T-helper 9 cell (primary cell): ENCODE measurements around the gene ANKRD33.

Experiments used
- DNase-seq: peaks from one replicate; pipeline ENCODE4 v3.0.0-alpha.2; 2020

ANKRD33 gene

GRCh38 chr12:51921017-51921725, 33.3 kb downstream of the ANKRD33 start:
- DNase-seq: no peak

GRCh38 chr12:51922146-51922545, 34.2 kb downstream of the ANKRD33 start:
- no peak for DNase-seq

DNA sequence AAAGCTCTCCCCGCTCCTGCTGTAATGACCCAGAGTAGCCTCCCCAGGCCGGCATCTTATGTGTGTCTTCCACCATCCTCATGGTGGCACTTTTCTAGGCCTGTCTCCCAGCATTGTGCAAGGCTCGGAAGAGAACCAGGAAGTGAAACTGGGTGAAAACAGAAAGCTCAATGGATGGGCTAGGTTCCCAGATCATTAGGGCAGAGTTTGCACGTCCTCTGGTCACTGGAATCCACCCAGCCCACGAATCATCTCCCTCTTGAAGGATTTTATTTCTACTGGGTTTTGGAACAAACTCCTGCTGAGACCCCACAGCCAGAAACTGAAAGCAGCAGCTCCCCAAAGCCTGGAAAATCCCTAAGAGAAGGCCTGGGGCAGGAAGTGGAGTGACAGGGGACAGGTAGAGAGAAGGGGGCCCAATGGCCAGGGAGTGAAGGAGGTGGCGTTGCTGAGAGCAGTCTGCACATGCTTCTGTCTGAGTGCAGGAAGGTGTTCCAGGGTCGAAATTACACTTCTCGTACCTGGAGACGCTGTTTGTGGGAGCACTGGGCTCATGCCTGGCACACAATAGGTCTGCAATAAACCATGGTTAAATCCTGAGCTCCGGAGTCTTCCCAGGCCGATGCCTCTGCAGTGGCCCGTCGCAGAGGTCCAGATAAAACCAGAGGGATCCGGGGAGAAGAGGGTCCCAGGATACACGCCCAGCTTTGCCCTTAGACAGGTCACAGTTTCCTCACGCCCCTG, 35.0 kb downstream of the ANKRD33 start:
- no peak for DNase-seq

GRCh38 chr12:51923506-51924365, 35.8 kb downstream of the ANKRD33 start:
- peak; percentile 51 for DNase-seq

DNA sequence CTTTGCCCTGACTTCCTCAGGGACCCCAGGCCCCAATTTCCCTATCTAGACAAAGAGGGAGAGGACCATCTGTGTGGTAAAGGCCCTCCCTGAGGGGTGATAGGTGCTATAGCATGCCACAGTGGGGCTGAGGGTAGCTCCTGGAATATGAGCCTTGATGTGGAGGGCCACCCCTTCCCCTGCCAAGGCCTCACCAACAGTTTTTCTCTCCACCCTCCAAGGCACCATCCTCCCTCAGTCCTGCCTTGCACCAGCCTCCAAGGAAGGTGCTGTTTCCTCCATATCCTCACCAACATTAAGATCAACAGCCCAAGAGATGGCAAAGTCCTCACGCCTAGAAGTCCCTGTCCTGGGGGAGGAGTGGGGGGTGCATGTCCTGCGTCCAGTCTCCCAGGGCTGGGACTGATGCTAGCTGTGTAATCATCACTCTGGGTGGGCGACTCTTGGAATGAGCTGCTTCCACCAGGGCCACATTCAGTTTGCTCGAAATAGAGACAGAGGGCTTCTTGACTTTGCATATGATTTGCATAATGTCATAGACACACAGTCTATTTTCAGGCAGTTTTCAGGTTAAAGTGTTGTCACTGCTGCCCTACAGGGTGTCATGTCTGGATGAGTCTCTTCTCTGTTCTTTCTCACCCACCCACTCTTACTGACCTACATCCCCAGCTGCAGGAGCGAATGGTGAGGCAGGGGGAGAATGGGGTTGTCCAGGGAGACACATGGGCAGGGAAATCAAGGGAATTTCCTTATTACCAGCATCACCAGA, 36.8 kb downstream of the ANKRD33 start:
- DNase-seq: no peak

DNA sequence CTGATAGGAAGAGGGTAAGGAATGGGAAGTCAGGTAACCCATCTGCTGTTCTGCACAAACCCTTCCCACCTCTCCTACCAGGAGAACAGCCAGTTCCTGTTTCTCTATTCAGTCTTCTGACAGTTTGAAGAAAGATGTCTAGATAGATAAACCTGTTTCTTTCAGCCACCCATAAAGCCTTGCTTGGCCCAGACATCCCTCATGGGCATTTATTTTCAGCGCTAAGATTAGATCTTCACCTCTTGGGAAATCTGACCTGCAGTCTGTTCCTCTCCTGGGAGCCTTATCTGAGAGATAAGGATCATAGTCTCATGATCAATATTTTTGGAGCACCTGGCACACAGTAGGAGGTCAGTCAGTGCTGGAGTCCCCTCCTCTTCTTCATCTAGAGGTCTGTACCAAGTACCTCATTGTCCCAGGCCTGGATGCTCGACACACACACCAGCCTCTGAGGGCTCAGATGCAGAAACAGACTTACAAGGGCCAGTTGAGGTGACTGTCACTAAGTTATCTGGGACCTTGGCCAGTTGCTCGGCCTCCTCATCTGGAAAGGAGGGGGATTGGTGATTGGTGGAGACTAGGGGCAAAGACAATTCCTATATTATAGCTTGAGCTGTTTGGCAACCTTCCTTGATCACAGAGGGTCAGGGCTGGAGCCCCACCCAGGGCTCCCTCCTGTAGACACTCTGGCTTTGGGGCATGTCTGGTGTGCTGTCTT, 37.6 kb downstream of the ANKRD33 start:
- no peak for DNase-seq

DNA sequence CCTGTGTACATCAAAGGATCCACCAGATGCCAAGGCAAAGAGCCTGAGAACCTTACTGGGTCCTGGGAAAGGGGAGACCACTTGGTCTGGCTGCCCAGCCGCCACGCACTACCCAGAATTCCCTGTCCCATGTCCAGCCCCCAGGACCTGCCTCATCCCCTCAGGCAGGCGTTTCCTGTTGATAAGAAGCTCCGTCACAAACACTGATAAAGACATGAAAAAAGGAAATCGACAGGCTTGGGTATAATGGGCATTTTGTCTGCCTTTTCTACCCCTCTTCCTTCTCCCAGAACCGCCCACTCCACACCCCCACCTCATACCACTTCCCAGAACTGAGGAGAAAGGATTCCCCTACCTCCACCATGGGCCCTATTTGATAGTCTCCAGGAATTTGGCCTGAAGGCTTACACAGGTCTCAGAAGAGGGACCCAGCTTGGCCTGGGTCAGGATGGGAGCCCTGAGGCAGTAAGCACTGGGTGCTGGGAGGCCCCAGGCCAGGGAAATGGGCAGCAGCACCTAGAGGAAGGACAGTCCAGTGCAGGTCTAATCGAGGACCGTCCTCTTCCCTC, 38.2 kb downstream of the ANKRD33 start:
- no peak for DNase-seq

DNA sequence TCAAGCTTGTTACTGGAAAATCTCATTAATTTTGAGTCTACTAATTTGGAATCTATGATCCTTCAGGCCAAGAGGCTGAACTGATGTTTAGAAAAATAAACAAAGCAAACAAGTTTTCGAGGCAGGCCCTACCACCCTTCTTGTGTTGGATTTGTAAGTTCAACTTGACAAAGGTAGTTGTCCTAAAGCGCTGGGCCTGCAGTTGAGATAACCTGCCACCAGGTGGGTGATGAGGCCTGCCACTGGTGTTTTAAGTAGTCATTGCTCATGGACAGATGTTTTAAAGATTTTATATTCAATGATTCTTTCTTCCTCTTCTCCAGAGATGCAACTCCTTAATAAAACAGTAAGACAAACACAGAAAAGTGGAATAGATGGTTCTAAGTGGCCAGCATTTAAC, 38.8 kb downstream of the ANKRD33 start:
- DNase-seq: peak; percentile 29

DNA sequence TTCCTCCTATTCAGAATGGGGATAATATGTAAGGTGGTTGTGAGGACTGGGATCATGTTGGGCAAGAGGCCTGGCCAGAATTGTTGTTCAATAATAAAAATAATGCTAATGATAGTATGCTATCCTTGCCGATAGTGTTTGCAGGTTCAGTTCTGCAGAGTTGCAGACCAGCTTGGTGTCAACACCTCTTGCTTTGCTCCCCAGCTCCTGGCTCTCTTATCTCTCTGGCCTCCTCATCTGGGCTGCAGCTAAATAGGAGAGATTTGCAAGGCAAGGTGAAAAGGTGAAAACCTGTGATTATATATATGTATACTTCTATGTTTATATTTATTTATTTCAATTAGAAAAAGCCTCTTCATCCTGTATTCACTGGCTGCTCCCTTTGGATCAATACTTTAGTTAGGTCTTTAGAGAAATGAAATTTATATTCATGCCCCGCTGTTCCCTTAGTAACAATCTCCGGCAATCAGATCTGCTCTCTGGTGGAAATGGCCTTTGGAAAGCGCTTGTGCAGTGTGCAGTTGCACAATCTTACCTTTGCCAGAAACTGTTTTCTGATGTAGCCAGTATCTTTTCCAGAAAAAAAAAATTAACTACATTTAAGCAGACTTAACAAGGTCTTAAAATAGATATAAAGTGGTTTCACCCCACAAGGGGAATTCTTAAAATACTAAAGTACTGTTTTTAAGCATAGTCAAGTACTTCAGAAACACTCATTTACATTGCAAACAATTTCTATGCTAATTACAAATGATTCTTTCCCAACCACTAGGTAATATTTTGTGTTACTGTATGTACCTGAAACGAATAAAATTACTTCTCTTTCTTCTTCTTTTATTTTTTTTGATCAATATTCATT, 44.5 kb downstream of the ANKRD33 start:
- DNase-seq: no peak

- DNase-seq: no peak
Measured at GRCh38 chr12:51934080-51934479, 46.2 kb downstream of the ANKRD33 start.

GRCh38 chr12:51937926-51938325, 50.0 kb downstream of the ANKRD33 start:
- no peak for DNase-seq

DNA sequence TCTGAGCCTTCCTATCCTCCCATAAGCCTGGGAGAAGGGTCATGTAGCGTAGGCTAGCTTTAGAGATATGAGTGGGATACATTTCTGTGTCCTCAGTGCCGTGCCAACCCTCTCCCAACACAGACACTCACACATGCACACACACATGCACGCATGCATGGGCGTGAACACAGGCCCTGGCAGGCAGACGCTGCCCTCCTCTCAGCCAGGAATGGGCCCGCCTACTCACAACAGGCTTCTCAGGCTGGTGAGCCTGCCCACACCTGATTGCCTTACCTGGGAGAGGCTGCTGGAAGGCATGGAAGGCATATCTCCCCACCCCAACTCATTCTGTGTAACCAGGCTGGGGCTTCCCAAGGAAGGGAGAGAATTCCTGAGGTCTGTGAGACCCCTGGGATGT, 50.8 kb downstream of the ANKRD33 start:
- DNase-seq: no peak

DNA sequence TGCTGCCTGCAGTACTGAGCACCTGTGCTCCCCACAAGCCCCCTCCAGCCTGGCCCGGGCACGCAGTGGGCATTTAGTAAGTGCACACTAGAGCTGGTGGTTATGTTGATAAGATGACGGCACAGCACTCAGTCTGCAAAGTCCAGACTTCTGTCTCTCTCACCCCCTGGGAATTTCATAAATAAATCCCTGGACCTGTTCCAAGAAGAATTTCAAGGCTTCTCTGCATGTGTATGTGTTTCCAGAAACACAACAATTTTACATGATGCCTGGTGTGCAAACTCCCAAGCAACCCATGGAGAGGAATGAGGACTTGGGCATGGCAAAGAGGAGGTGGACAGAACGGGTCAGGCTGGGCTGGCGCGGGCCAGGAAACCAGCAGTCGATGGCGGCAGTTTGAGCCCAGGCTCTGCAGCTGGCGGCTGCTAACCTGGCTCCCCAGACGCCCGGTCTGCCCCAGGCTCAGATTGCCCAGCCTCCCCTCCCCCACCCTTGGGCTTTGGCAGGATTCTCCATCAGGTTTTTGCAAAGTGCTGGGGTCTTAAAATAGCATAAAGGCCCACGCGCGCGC, 53.2 kb downstream of the ANKRD33 start:
- no peak for DNase-seq
